ACC112 (cell line): ENCODE measurements around the gene ACO2.

Experiments
- H2AFZ ChIP-seq: fragments of 200-600 bp; sonication (generic); one replicate; pipeline ENCODE4 v1.6.0; 2017; ENCODE audit warnings: antibody characterized with exemption, low read length; ENCODE audit not compliant: unreplicated experiment
- H3K27ac ChIP-seq: fragments of 200-600 bp; sonication (generic); 2 replicates; pipeline ENCODE4 v1.5.1; 2014; ENCODE audit warnings: low read depth, mild to moderate bottlenecking, antibody characterized with exemption, low read length, moderate library complexity
- H3K27me3 ChIP-seq: fragments of 200-600 bp; sonication (generic); 2 replicates; pipeline ENCODE4 v1.6.1; 2014; ENCODE audit warnings: mild to moderate bottlenecking, antibody characterized with exemption, low read length, moderate library complexity, mixed read lengths; ENCODE audit not compliant: insufficient read depth
- H3K36me3 ChIP-seq: fragments of 200-600 bp; sonication (generic); 2 replicates; pipeline ENCODE4 v1.6.1; 2016; ENCODE audit warnings: mild to moderate bottlenecking, antibody characterized with exemption, low read length, moderate library complexity, mixed read lengths; ENCODE audit not compliant: insufficient read depth
- H3K4me1 ChIP-seq: fragments of 200-600 bp; sonication (generic); one replicate; pipeline ENCODE4 v1.6.1; 2016; ENCODE audit warnings: low read length, mixed read lengths; ENCODE audit not compliant: insufficient read depth, unreplicated experiment, control insufficient read depth
- H3K4me3 ChIP-seq: fragments of 200-600 bp; sonication (generic); 2 replicates; pipeline ENCODE4 v1.5.1; 2014; ENCODE audit warnings: mild to moderate bottlenecking, low read depth, low read length
- H3K79me2 ChIP-seq: fragments of 200-600 bp; sonication (generic); one replicate; pipeline ENCODE4 v1.6.0; 2016; ENCODE audit warnings: low read length; ENCODE audit not compliant: control insufficient read depth, unreplicated experiment, insufficient read depth

Gene ACO2

GRCh38 chr22:41532908-41533825 lies 64.2 kb downstream of the ACO2 start:
- Histone ChIP-seq H3K36me3 (no peaks in the 10 kb centered on the region), H3K4me3 (no peak overlapping the region), H3K27ac (no peak overlapping the region), H2AFZ (no peak overlapping the region), H3K79me2 (no peaks in the 10 kb centered on the region), H3K27me3 (no peaks in the 10 kb centered on the region), H3K4me1 (no peaks in the 10 kb centered on the region)

- Histone ChIP-seq H3K79me2 (no peaks in the 10 kb centered on the region), H3K27me3 (no peaks in the 10 kb centered on the region), H2AFZ (no peak overlapping the region), H3K4me1 (no peaks in the 10 kb centered on the region), H3K27ac (no peak overlapping the region), H3K4me3 (no peak overlapping the region), H3K36me3 (no peaks in the 10 kb centered on the region)
These were observed 65.3 kb downstream of the ACO2 start for GRCh38 chr22:41534219-41534618.

- no peaks in the 10 kb centered on the region for H3K27me3 ChIP-seq
- no peak overlapping the region for H2AFZ ChIP-seq
- H3K4me1 ChIP-seq, result no peaks in the 10 kb centered on the region
- peaks cover 5% of the 10 kb centered on the region for H3K79me2 ChIP-seq
- no peaks in the 10 kb centered on the region for H3K36me3 ChIP-seq
- H3K4me3 ChIP-seq, result no peak overlapping the region
- no peak overlapping the region for H3K27ac ChIP-seq
These were observed 66.3 kb downstream of the ACO2 start for GRCh38 chr22:41535244-41535643.

- peaks cover 20% of the 10 kb centered on the region for H3K79me2 ChIP-seq
- H2AFZ ChIP-seq, result no peak overlapping the region
- no peaks in the 10 kb centered on the region for H3K36me3 ChIP-seq
- H3K27me3 ChIP-seq, result no peaks in the 10 kb centered on the region
- H3K4me3 ChIP-seq, result no peak overlapping the region
- H3K27ac ChIP-seq, result no peak overlapping the region
- no peaks in the 10 kb centered on the region for H3K4me1 ChIP-seq
These were observed 68.3 kb downstream of the ACO2 start for GRCh38 chr22:41537203-41537602.

GRCh38 chr22:41538583-41538982 lies 69.7 kb downstream of the ACO2 start:
- Histone ChIP-seq H3K27me3 (no peaks in the 10 kb centered on the region), H3K4me3 (no peak overlapping the region), H3K4me1 (no peaks in the 10 kb centered on the region), H3K36me3 (no peaks in the 10 kb centered on the region), H3K27ac (no peak overlapping the region), H3K79me2 (peaks cover 33% of the 10 kb centered on the region), H2AFZ (no peak overlapping the region)

GRCh38 chr22:41539146-41540005 lies 70.5 kb downstream of the ACO2 start:
- H3K27ac ChIP-seq, result no peak overlapping the region

GRCh38 chr22:41540006-41540315 lies 71.0 kb downstream of the ACO2 start:
- Histone ChIP-seq H3K27me3 (no peaks in the 10 kb centered on the region), H3K79me2 (peaks cover 39% of the 10 kb centered on the region), H3K27ac (no peak overlapping the region), H3K4me3 (no peak overlapping the region), H3K36me3 (no peaks in the 10 kb centered on the region), H3K4me1 (peaks cover 3% of the 10 kb centered on the region), H2AFZ (no peak overlapping the region)

More at GRCh38 chr22:41539146-41540005, 70.5 kb downstream of the ACO2 start:
- H3K36me3 ChIP-seq, result no peaks in the 10 kb centered on the region
- no peak overlapping the region for H2AFZ ChIP-seq
- H3K27me3 ChIP-seq, result no peaks in the 10 kb centered on the region
- no peak overlapping the region for H3K4me3 ChIP-seq
- H3K79me2 ChIP-seq, result peaks cover 39% of the 10 kb centered on the region
- no peaks in the 10 kb centered on the region for H3K4me1 ChIP-seq

- H3K27me3 ChIP-seq, result no peaks in the 10 kb centered on the region
- no peak overlapping the region for H3K27ac ChIP-seq
- peaks cover 39% of the 10 kb centered on the region for H3K79me2 ChIP-seq
- H3K4me3 ChIP-seq, result no peak overlapping the region
- H3K36me3 ChIP-seq, result no peaks in the 10 kb centered on the region
- peaks cover 5% of the 10 kb centered on the region for H3K4me1 ChIP-seq
- no peak overlapping the region for H2AFZ ChIP-seq
These were observed 71.4 kb downstream of the ACO2 start for GRCh38 chr22:41540365-41540764.

GRCh38 chr22:41541484-41541883 lies 72.6 kb downstream of the ACO2 start:
- peaks cover 5% of the 10 kb centered on the region for H3K4me1 ChIP-seq
- no peaks in the 10 kb centered on the region for H3K36me3 ChIP-seq
- no peak overlapping the region for H2AFZ ChIP-seq

GRCh38 chr22:41542224-41542623 lies 73.3 kb downstream of the ACO2 start:
- peaks cover 39% of the 10 kb centered on the region for H3K79me2 ChIP-seq

More at GRCh38 chr22:41541484-41541883, 72.6 kb downstream of the ACO2 start:
- Histone ChIP-seq H3K4me3 (no peak overlapping the region), H3K27me3 (no peaks in the 10 kb centered on the region), H3K27ac (no peak overlapping the region), H3K79me2 (peaks cover 39% of the 10 kb centered on the region)

More at GRCh38 chr22:41542224-41542623, 73.3 kb downstream of the ACO2 start:
- Histone ChIP-seq H2AFZ (no peak overlapping the region), H3K4me3 (0 out of 2 replicates have a peak overlapping the region, but pooled peaks have one; percentile 96), H3K36me3 (no peaks in the 10 kb centered on the region), H3K4me1 (peaks cover 5% of the 10 kb centered on the region), H3K27ac (no peak overlapping the region), H3K27me3 (no peaks in the 10 kb centered on the region)
